ENCODE data around the gene TSPYL1. TPM values are rescaled to one million over a fixed set of nuclear protein-coding genes. Genes with fewer than 3 reads are reported as not detected.

TSPYL1 gene
- total RNA-seq, 6 experiments from 2014 or later = 29.1 to 70.4 (median 50.9) TPM

DNA sequence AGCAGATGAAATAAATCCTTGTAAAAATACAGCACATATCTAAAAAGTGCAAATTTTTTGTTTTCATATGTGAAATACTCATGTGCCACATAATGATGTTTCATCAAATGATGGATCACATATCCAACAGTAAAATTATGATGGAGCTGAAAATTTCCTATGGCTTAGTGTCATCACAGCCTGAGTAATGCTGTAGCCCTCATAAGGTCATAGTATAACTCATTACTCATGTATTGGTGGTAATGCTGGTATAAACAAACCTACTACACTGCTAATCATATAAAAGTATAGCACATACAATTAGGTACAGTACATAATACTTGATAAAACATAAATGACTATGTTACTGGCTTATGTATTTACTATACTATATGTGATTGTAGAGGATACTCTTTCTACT, 12.9 kb downstream of the TSPYL1 start:
- Histone ChIP-seq H3K4me1 (peaks cover 0 to 17% (median 6%) of the 10 kb centered on the region in 4 donors), H3K4me3 (no peak overlapping the region), H3K36me3 (no peaks in the 10 kb centered on the region), H3K27ac (no peak overlapping the region), H3K27me3 (no peaks in the 10 kb centered on the region), H3K9me3 (no peaks in the 10 kb centered on the region)
- intact Hi-C loops (cut with DNase I) = no loop called here
- ATAC-seq (no peak), DNase-seq (no peak)
- TF ChIP-seq, protein P1, sequence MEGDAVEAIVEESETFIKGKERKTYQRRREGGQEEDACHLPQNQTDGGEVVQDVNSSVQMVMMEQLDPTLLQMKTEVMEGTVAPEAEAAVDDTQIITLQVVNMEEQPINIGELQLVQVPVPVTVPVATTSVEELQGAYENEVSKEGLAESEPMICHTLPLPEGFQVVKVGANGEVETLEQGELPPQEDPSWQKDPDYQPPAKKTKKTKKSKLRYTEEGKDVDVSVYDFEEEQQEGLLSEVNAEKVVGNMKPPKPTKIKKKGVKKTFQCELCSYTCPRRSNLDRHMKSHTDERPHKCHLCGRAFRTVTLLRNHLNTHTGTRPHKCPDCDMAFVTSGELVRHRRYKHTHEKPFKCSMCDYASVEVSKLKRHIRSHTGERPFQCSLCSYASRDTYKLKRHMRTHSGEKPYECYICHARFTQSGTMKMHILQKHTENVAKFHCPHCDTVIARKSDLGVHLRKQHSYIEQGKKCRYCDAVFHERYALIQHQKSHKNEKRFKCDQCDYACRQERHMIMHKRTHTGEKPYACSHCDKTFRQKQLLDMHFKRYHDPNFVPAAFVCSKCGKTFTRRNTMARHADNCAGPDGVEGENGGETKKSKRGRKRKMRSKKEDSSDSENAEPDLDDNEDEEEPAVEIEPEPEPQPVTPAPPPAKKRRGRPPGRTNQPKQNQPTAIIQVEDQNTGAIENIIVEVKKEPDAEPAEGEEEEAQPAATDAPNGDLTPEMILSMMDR (IDR thresholded peaks at IDR 0.05) = no peak
- TF ChIP-seq POLR2A (IDR thresholded peaks at IDR 0.05) = no peak

- H3K27me3 ChIP-seq = no peaks in the 10 kb centered on the region
- ATAC-seq = peak in 2 of 4 donors; percentile 12 to 15
- TF ChIP-seq, protein P1 (IDR thresholded peaks at IDR 0.05) = no peak
- no peak for TF ChIP-seq POLR2A (IDR thresholded peaks at IDR 0.05)
- H3K4me1 ChIP-seq = peaks cover 0 to 17% (median 6%) of the 10 kb centered on the region in 4 donors
- no peak overlapping the region for H3K27ac ChIP-seq
- DNase-seq = no peak
- H3K4me3 ChIP-seq = no peak overlapping the region
- H3K36me3 ChIP-seq = no peaks in the 10 kb centered on the region
- WGBS (ENCODE audit: insufficient coverage, low coverage, low lambda C conversion rate, missing lambda C conversion rate) = 100% methylated on average over 1 of the region's 4 CpGs
- H3K9me3 ChIP-seq = no peaks in the 10 kb centered on the region
- intact Hi-C loops (cut with DNase I) = no loop called here
Measured at GRCh38 chr6:116265041-116265829, 14.5 kb downstream of the TSPYL1 start.

DNA sequence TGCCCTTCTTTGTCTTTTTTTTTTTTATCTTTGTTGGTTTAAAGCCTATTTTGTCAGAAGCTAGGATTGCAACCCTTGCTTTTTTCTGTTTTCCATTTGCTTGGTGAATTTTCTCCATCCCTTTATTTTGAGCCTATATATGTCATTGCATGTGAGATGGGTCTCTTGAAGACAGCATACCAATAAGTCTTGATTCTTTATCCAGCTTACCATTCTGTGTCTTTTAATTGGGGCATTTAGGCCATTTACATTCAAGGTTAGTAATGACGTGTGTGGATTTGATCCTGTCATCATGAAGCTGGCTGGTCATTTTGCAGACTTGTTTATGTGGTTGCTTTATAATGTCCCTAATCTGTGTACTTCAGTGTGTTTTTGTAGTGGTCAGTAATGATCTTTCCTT, 16.4 kb downstream of the TSPYL1 start:
- no peak for TF ChIP-seq POLR2A (IDR thresholded peaks at IDR 0.05)
- TF ChIP-seq, protein P1 (IDR thresholded peaks at IDR 0.05) = no peak
- ATAC-seq (no peak), DNase-seq (no peak)
- Histone ChIP-seq H3K4me3 (no peak overlapping the region), H3K9me3 (no peaks in the 10 kb centered on the region), H3K36me3 (no peaks in the 10 kb centered on the region), H3K27ac (no peak overlapping the region), H3K27me3 (no peaks in the 10 kb centered on the region), H3K4me1 (peaks cover 0 to under 1% (median 0%) of the 10 kb centered on the region in 4 donors)
- intact Hi-C loops (cut with DNase I) = no loop called here
- 100% methylated on average over 1 of the region's 1 CpG for WGBS (ENCODE audit: insufficient coverage, low coverage, low lambda C conversion rate, missing lambda C conversion rate)

DNA sequence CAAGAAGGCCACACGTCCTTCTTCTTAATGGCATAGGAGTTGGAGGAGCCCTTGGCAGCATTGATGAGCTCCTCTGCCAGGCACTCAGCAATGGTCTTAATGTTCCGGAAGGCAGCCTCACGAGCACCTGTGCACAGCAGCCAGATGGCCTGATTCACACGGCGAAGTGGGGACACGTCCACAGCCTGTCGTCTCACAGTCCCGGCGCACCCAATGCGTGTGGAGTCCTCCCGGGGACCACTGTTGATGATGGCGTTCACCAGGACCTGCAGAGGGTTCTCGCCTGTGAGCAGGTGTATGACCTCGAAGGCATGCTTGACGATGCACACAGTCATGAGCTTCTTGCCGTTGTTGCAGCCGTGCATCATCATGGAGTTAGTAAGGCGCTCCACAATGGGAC, 21.2 kb downstream of the TSPYL1 start:
- DNase-seq (no peak), ATAC-seq (no peak)
- peaks cover 0 to 20% (median 5%) of the 10 kb centered on the region in 4 donors for H3K4me1 ChIP-seq
- WGBS (ENCODE audit: insufficient coverage, low coverage, low lambda C conversion rate, missing lambda C conversion rate) = 67% methylated on average over 1 of the region's 18 CpGs
- no peak overlapping the region for H3K27ac ChIP-seq
- no peaks in the 10 kb centered on the region for H3K27me3 ChIP-seq
- TF ChIP-seq POLR2A (IDR thresholded peaks at IDR 0.05) = no peak
- TF ChIP-seq, protein P1 (IDR thresholded peaks at IDR 0.05) = no peak
- no peaks in the 10 kb centered on the region for H3K9me3 ChIP-seq
- intact Hi-C loops (cut with DNase I) = no loop called here
- no peak overlapping the region for H3K4me3 ChIP-seq
- no peaks in the 10 kb centered on the region for H3K36me3 ChIP-seq

All from right lobe of liver (tissue), 6 donors.